Middle frontal gyrus (tissue), 1 donor: Measurements from ENCODE around the gene PPY.
"Not testable (repeated sequence)": the region's sequence is repeated elsewhere in the genome, so short reads cannot be mapped to it uniquely, and the experiment has no call there.

Experiments used
- DNase-seq: peaks from one replicate; pipeline ENCODE4 v3.0.0-alpha.2; 2015; ENCODE audit warnings: low spot score; ENCODE audit errors: extremely low spot score

Gene PPY

DNA sequence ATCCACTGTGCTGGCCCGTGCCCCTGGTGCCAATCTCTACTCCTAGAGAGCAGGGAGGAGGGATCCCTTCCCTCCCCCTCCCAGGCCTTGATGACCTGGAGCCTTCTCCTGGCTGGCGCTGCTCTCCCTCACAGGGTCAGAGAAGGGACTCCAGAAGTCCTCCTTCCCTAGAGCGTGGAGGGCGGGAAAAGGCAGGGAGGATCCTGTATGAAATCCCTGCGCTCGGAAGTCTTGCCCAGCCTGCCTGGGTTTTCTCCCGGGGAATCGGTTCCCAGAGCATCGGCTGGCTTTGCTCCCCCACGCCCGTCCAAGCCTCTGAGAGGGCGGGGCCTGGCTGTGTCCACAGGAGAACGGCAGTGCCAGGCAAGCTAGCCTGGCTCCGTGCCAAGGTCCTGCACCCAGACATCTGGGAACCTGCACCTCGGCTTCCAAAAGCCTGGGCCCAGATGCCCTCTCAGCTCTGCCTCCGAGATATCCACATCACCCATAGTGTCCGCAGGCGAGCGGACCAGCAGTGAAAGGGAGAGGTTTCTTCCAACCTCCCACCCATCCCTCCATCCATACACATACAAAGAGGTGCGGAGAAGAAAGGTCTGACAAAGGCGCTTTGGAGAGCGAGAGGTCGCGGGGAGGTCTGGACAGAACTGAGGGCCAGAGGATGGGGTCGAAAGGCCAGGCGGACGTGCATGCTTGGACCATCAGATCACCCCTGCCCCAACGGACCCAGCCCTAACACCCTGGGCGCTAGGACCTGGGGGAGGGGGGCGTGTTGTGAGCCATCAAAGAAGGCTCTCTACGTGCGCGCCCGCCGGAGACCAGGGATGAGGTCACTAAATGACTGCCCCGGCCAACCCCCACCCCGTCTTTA, 36.1 kb downstream of the PPY start:
- DNase-seq, result peak; percentile 78

DNA sequence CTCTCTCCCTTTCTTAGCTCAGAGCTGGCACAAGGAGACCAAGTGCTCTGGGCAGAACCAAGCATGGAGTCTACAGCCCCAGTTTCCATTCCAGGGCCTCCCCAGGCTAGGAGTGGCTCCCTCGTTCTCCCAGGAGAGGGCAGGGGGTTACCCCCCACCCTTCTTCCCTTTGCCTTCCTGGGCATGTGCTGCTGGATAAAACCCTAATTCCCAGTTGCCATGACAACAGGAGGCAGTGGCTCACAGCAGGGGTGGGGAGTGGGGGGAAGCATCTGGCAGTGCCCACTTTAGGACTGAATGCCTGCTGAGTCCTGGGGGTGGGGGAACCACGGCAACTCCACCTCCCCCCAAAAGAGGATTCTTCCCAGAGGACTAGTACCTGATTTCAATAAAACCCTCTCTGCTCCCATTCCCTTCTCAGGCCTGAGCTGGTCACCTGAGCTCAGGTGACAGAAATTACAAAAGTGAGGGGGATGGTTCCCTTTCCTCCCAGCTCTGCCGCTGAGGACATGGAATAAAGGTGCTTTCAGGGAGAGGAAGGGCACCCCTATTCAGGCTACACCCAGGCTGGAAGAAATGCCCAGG, 36.8 kb downstream of the PPY start:
- no peak for DNase-seq

DNA sequence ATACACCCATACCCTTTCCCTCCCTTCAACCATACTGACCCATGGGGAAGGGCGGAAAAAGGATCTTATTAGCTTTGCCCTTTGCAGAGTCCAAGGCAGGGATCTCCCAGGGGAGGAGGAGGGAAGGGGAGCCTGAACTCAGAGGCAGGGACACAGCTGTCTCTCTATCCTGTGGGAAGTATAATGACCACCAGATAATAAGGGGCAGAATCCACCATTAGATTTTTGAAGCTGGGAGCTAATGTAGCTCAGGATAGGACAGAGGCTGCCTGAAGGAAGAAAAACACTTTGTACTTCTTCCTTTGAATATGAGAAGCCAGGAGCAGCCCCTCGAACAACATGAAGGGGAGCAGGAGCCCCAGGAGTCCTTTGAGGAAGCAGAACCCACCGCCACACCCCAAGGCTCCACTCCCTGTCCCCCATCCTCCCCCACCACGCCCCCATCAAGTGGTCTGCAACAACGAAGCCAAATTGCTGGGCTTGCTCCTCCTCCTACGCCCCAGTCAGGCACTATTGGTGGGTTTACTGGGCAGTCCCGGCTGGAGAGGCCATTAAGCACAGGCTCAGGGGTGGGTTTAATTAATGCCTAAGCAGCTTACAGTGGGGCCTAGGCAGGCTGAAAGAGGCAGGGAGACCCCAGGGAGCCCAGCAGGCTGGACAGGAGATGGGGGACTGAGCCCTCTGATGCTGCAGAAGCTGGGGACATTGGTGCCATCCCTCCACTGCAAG, 40.3 kb downstream of the PPY start:
- DNase-seq, result no peak

DNA sequence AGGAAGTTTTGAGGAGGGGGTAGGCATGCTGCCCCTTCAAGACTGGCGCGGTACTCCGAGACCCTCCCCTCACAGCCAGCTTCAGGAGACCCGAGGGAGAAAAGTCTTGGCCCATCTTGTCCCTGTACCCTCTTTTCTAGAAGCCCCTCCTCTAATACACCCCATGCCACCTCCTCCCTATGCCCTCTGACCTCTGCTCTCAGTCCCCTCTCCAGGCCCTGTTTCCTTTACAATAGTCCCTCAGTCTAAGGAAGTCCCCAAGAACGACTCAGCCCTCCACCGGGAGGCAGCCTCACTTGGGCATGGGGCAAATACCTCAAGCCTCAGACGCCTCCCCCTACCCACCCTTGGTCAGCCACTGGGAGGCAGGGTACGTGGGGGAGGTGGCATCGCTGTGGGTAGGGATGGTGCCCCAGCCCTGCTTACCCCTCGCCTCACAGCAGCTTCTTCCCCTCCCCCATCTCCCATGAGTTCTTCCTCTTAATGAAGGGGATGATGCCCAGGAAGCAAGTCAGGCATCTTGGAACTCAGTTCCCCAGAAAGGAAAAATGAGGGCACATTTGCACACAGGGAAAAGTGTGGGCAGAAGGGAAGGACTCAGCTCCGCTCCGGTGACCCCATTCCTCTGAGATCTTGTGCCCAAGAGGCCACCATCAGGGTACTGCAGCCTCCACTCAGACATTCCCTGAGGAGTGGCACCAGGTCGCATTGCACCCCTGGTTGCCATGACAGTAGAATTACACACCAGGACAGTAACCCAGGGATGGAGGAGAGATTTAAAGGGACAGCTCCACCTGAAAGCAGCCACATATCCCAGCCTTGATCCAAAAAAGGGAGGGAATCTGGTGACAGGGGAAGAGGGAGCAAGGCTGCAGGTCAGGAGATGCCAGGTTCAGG, 41.2 kb downstream of the PPY start:
- DNase-seq, result no peak

DNA sequence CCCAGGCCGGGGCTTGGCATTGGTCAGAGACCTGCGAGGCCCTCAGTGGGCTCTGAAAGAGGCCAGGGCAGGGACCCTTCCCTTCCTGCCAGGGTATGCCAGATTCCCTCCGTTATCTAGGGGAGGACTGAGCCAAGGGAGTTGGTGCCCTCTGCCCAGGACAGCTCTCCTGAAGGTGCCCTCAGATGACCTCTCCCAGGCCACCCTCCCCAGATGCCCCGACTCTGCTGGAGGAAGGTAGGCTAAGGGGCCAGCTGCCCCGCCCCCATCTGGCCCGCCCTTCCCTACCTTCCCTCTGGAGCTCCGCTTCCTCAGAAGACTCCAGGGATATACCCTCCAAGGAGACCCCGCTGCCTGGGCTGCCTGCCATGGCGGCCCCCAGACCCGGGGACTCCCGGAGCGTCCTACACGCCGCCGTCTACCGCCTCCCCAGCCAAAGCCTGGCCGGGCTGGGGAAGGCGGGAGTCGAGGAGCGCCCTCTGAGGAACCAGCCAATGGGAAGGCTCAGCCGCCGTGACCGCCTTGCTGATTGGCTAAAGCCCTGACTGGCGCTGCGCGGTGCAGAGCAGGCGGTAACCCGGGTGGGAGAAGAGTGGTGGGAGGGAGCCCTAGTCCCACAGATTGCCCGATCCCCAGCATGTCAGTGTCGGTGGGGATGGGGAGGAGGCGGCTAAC, 42.0 kb downstream of the PPY start:
- DNase-seq, result peak; percentile 84

DNA sequence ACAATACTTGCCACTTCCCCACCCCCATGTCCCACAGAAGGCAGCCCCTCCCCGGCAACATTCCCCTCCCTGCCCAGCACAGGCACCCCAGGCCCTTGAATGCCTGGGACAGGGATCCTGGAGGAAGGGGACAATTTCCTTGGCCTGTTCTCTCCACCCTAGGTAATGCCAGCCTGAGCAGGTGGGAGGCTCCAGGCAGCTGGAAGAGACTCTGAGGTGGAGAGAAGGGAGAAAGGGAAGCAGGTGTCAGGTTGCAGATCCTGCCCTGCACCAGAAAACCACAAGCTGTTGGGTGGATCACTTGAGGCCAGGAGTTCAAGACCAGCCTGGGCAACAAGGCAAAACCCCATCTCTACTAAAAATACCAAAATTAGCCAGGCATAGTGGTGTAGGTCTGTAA, 43.8 kb downstream of the PPY start:
- DNase-seq, result no peak

DNA sequence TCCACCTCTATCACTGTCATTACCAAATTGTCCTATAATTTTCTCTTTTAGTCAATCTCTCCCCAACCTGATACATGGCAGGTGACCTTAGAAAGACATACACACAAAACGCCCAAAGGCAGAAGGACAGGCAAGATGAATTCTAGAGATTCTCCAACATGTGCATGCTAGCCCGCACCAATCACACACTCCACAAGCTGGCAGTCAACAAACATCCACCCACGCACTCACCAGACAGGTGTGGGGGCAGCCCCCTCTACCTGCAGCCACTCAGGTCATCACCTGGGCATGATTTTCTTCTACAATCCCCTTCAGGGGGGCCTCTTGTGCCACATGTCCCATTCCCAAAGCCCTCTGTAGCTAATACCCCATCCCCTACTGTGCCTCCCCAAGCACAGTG, 44.4 kb downstream of the PPY start:
- DNase-seq, result no peak

DNA sequence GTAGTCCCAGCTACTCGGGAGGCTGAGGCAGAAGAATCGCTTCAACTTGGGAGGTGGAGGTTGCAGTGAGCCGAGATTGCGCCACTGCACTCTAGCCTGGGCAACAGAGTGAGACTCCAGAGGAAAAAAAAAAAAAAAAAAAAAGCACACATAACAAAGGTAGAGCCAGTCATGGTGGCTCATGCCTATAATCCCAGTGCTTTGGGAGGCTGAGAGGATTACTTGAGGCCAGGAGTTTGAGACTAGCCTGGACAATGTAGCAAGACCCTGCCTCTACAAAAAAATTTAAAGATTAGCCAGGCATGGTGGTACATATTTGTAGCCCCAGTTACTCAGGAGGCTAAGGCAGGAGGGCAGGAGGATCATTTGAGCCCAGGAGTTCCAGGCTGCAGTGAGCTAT, 47.8 kb downstream of the PPY start:
- not testable (repeated sequence) for DNase-seq

DNA sequence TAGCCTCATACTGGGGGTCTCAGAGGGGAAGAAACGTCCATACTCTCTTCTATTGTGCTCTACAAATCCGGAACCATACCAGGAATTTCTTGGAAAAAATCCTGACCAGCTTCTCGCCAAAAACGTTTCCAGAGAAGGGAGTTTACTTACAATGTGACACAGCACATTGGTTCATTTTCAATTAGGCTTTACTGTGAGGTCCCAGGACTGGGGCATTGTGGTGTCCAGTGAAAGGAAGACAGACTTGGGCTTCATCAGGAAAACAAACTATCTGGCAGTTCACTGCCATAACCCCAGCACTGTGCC, 49.7 kb downstream of the PPY start:
- no peak for DNase-seq

DNA sequence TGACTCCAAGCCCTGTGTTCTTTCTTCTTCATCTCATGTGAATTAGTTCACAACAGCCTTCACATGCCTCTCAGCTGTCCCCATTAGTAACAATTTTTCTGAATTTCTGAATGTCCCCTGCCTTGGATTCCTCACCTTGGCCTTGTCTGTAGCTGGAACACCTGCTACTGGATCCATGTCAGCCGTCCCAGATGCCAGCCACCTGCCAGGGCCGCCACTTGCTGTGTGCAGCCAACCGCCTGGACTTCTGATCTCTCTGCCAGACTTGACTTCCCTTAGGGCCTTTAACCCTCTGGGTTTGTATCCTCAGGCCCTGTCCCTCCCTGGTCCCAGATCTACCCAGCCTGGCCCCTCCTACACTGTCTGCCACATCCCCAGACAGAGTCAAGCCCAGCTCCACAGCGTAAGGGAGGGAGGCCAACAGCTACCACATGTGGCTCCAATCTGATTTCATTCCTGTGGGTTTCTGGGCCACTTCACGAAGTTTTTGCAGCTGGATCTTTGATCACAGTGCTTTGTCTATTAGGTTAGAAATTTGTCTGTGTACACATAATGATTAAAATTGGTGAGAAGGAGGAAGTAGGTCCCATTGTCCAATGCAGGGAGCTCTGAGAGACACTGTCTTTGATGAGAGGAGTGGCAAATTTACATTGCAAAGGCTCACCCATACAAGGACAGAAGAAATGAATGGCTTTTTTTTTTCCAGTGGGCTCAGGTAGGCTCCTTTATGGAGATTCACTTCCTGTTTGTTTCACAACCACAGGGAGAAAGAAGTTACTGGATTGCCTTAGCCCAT, 50.2 kb downstream of the PPY start:
- DNase-seq, result no peak
